GM12878 (cell line): Measurements from ENCODE around the gene CYTIP. TPM values are rescaled to one million over a fixed set of nuclear protein-coding genes. Genes with fewer than 3 reads are reported as not detected.
A peak's percentile ranks its signal among the peaks of the same experiment; 100 is the strongest.

ENCODE experiments used
- BCL11A ChIP-seq: IDR thresholded peaks from 2 replicates; pipeline ENCODE4 v1.6.1; 2011; ENCODE audit warnings: low read depth, low read length
- BCL3 ChIP-seq: IDR thresholded peaks from 2 replicates; pipeline ENCODE4 v1.6.1; 2011; ENCODE audit warnings: borderline replicate concordance, low read depth, mild to moderate bottlenecking, moderate library complexity, low read length; ENCODE audit not compliant: insufficient read depth, poor library complexity, severe bottlenecking
- BMI1 ChIP-seq: fragments of 450-650 bp; IDR thresholded peaks from 2 replicates; pipeline ENCODE4 v1.6.1; 2016; ENCODE audit warnings: mild to moderate bottlenecking, moderate library complexity, borderline replicate concordance
- CBX3 ChIP-seq: fragments of 200-600 bp; sonication (generic); IDR thresholded peaks from 2 replicates; pipeline ENCODE4 v1.6.1; 2016; ENCODE audit warnings: low read depth, borderline replicate concordance
- CHD1 ChIP-seq: IDR thresholded peaks from 2 replicates; pipeline ENCODE4 v1.6.1; 2012; ENCODE audit warnings: low read depth, low read length, improper control_type of control experiment
- CREB1 ChIP-seq: IDR thresholded peaks from 2 replicates; pipeline ENCODE4 v1.6.1; 2012; ENCODE audit warnings: low read depth, mild to moderate bottlenecking, inconsistent platforms
- ETV6 ChIP-seq, 2 experiments: fragments of 450-650 bp in 1 of 2; IDR thresholded peaks in 1 of 2; conservative IDR thresholded peaks in 1 of 2; 2 replicates each; pipeline ENCODE4 v1.6.1; 2014; ENCODE audit warnings: antibody characterized with exemption in 1 of 2, borderline replicate concordance in 1 of 2, low read depth in 1 of 2, mild to moderate bottlenecking in 1 of 2, moderate library complexity in 1 of 2
- FOXM1 ChIP-seq: IDR thresholded peaks from 2 replicates; pipeline ENCODE4 v1.6.1; 2012; ENCODE audit warnings: low read depth, mild to moderate bottlenecking, inconsistent platforms, low read length, moderate library complexity
- MEF2B ChIP-seq: fragments of 450-650 bp; IDR thresholded peaks from 2 replicates; pipeline ENCODE4 v1.6.1; 2018; ENCODE audit warnings: mild to moderate bottlenecking, moderate library complexity; ENCODE audit not compliant: partially characterized antibody, poor library complexity, severe bottlenecking
- MLLT1 ChIP-seq: fragments of 450-650 bp; IDR thresholded peaks from 2 replicates; pipeline ENCODE4 v1.6.1; 2016; ENCODE audit warnings: mild to moderate bottlenecking
- MTA2 ChIP-seq: fragments of 450-650 bp; IDR thresholded peaks from 2 replicates; pipeline ENCODE4 v1.6.1; 2016; ENCODE audit warnings: low read depth, mild to moderate bottlenecking, moderate library complexity
- MTA3 ChIP-seq: IDR thresholded peaks from 2 replicates; pipeline ENCODE4 v1.6.1; 2012; ENCODE audit warnings: low read length, inconsistent platforms, borderline replicate concordance
- NFYA ChIP-seq: IDR thresholded peaks from 2 replicates; pipeline ENCODE4 v1.6.1; 2011; ENCODE audit warnings: low read depth, mild to moderate bottlenecking, low read length, improper control_type of control experiment, borderline replicate concordance
- NR2C2 ChIP-seq: IDR thresholded peaks from 2 replicates; pipeline ENCODE4 v1.6.1; 2011; ENCODE audit warnings: borderline replicate concordance, low read depth; ENCODE audit not compliant: control insufficient read depth, insufficient read length
- PAX5 ChIP-seq: IDR thresholded peaks from 2 replicates; pipeline ENCODE4 v1.6.1; 2011; ENCODE audit warnings: low read depth, low read length, borderline replicate concordance
- PAX8 ChIP-seq: fragments of 450-650 bp; IDR thresholded peaks from 2 replicates; pipeline ENCODE4 v1.6.1; 2017; ENCODE audit warnings: mild to moderate bottlenecking, moderate library complexity
- PML ChIP-seq: IDR thresholded peaks from 2 replicates; pipeline ENCODE4 v1.6.1; 2012; ENCODE audit warnings: low read length, inconsistent platforms
- RBBP5 ChIP-seq: fragments of 200-600 bp; sonication (generic); conservative IDR thresholded peaks from 2 replicates; pipeline ENCODE4 v1.6.1; 2016
- SIX5 ChIP-seq: IDR thresholded peaks from 2 replicates; pipeline ENCODE4 v1.6.1; 2011; ENCODE audit warnings: mild to moderate bottlenecking, low read depth, low read length, moderate library complexity; ENCODE audit not compliant: severe bottlenecking
- SMAD1 ChIP-seq: fragments of 450-650 bp; IDR thresholded peaks from 2 replicates; pipeline ENCODE4 v1.6.1; 2018; ENCODE audit warnings: mild to moderate bottlenecking, low read depth; ENCODE audit not compliant: partially characterized antibody
- SMC3 ChIP-seq: IDR thresholded peaks from 2 replicates; pipeline ENCODE4 v1.6.1; 2011; ENCODE audit warnings: low read length, improper control_type of control experiment, borderline replicate concordance
- STAT3 ChIP-seq: IDR thresholded peaks from 2 replicates; pipeline ENCODE4 v1.6.1; 2011; ENCODE audit warnings: low read depth, low read length, improper control_type of control experiment
- TAF1 ChIP-seq: IDR thresholded peaks from 2 replicates; pipeline ENCODE4 v1.6.1; 2011; ENCODE audit warnings: mild to moderate bottlenecking, low read depth, low read length, borderline replicate concordance
- TBL1XR1 ChIP-seq: IDR thresholded peaks from 2 replicates; pipeline ENCODE4 v1.6.1; 2012; ENCODE audit warnings: low read depth, low read length, improper control_type of control experiment
- ZBED1 ChIP-seq: IDR thresholded peaks from 2 replicates; pipeline ENCODE4 v1.6.1; 2016; ENCODE audit warnings: borderline replicate concordance
- ZZZ3 ChIP-seq: IDR thresholded peaks from 2 replicates; pipeline ENCODE4 v1.6.1; 2011; ENCODE audit warnings: low read depth; ENCODE audit not compliant: control insufficient read depth, insufficient read length
- polyA plus RNA-seq, 11 experiments: library from polyadenylated mRNA; depleted of rRNA in 4 of 11; unstranded in 6 of 11; stranded (reverse) in 5 of 11; fragments of >200 nt; fragmentation: Nextera tagmentation in 4 of 11; fragmentation: Illumina TruSeq in 1 of 11; extraction: Ambion mirVana in 4 of 11; extraction: Trizol in 1 of 11; gene quantifications; 1 replicate in 1 of 11; 2 replicates in 10 of 11; pipeline versions ENCODE4 v1.2.1 to v1.2.3, GENCODE V29; 2011 to 2016; ENCODE audit warnings: inconsistent platforms in 2 of 11, missing spikeins in 2 of 11, low read depth in 1 of 11
- total RNA-seq, 4 experiments: library from RNA; depleted of rRNA in 3 of 4; stranded (reverse); fragments of >200 nt in 3 of 4; fragmentation: Illumina TruSeq in 1 of 4; extraction: Trizol in 1 of 4; gene quantifications; 2 replicates each; pipeline versions ENCODE4 v1.2.1 to v1.2.3, GENCODE V29; 2013 to 2021
- TF ChIP-seq, protein P1 (sequence below): fragments of 450-650 bp; IDR thresholded peaks from 2 replicates; pipeline ENCODE4 v1.6.1; 2017; ENCODE audit warnings: antibody characterized with exemption, mild to moderate bottlenecking, moderate library complexity

The CYTIP gene
- total and polyA plus RNA-seq, 10 of the 15 experiments (the other 5 are each of a cell fraction or from before 2014, with no cell fraction given): 55.1 to 178 (median 73.4) TPM

- no peak for TF ChIP-seq RBBP5
- TF ChIP-seq STAT3: no peak
- TF ChIP-seq BCL11A: peak; percentile 89
- peak; percentile 86 for TF ChIP-seq SMAD1
- peak; percentile 66; the same call in 1 of the 2 replicates for TF ChIP-seq PML
- peak; percentile 27; the same call in 1 of the 2 replicates for TF ChIP-seq CHD1
- TF ChIP-seq SMC3: no peak; the same call in 1 of the 2 replicates
- peak; percentile 85; the same call in 1 of the 2 replicates for TF ChIP-seq ZBED1
- TF ChIP-seq MEF2B: peak; percentile 94
- TF ChIP-seq TBL1XR1: peak; percentile 75; the same call in 1 of the 2 replicates
- TF ChIP-seq, protein P1, sequence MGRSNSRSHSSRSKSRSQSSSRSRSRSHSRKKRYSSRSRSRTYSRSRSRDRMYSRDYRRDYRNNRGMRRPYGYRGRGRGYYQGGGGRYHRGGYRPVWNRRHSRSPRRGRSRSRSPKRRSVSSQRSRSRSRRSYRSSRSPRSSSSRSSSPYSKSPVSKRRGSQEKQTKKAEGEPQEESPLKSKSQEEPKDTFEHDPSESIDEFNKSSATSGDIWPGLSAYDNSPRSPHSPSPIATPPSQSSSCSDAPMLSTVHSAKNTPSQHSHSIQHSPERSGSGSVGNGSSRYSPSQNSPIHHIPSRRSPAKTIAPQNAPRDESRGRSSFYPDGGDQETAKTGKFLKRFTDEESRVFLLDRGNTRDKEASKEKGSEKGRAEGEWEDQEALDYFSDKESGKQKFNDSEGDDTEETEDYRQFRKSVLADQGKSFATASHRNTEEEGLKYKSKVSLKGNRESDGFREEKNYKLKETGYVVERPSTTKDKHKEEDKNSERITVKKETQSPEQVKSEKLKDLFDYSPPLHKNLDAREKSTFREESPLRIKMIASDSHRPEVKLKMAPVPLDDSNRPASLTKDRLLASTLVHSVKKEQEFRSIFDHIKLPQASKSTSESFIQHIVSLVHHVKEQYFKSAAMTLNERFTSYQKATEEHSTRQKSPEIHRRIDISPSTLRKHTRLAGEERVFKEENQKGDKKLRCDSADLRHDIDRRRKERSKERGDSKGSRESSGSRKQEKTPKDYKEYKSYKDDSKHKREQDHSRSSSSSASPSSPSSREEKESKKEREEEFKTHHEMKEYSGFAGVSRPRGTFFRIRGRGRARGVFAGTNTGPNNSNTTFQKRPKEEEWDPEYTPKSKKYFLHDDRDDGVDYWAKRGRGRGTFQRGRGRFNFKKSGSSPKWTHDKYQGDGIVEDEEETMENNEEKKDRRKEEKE: no peak
- TF ChIP-seq ZZZ3: no peak
- TF ChIP-seq BCL3: peak; percentile 58
- TF ChIP-seq CREB1: peak; percentile 40; the same call in 1 of the 2 replicates
- TF ChIP-seq MTA2: peak; percentile 96
- TF ChIP-seq ETV6 (conservative IDR thresholded peaks at IDR 0.05 in 1 of 2, IDR thresholded peaks at IDR 0.05 in 1 of 2; ENCODE audit: borderline replicate concordance in 1 of 2, low read depth in 1 of 2): 0 out of 4 replicates have a peak, but pooled peaks of 1 of the 2 experiments have one; percentile 48
- peak; percentile 68; the same call in 1 of the 2 replicates for TF ChIP-seq PAX5
- TF ChIP-seq CBX3: no peak
- TF ChIP-seq NFYA: no peak
- no peak for TF ChIP-seq PAX8
- no peak; the same call in 1 of the 2 replicates for TF ChIP-seq BMI1
- TF ChIP-seq SIX5: no peak
- peak; percentile 81 for TF ChIP-seq MLLT1
- peak; percentile 83 for TF ChIP-seq MTA3
- TF ChIP-seq FOXM1: peak; percentile 82; the same call in 1 of the 2 replicates
- TF ChIP-seq TAF1: peak; percentile 23
- no peak for TF ChIP-seq NR2C2
These were observed 26.4 kb upstream of the CYTIP start (continued) for GRCh38 chr2:157470321-157470720.
